Measurements from ENCODE around the gene DNAJC18. TPM values are rescaled to one million over a fixed set of nuclear protein-coding genes. Genes with fewer than 3 reads are reported as not detected.

Gene DNAJC18
- total and polyA plus RNA-seq, 12 donors = 3.4 to 21.1 (median 13.7) TPM

DNA sequence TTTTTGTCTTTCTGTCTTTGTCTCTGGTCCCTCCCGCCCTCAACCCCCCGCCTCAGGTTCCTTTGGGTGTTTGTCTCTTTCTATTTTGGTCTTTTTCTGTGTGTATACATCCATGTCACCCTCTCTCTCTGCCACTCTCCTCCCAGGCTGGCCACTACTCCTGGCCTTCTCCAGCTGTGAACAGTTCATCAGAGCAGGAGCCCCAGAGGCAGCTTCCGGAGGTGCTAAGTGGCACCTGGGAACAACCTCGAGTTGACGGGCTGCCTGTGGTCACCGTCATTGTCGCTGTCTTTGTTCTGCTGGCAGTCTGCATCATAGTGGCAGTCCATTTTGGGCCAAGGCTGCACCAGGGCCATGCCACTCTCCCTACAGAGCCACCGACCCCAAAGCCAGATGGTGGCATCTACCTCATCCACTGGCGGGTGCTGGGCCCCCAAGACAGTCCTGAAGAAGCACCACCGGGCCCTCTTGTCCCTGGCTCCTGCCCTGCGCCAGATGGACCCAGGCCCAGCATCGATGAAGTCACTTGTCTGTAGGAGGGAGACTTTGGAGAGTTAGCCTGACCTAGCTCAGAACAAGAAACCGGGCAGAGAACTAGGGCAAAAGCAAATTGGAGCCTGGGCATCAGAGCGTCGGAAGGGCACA, 33.2 kb upstream of the DNAJC18 start:
- intact Hi-C loops (cut with DNase I) = no loop called here
- DNase-seq (no peak), ATAC-seq (no peak)
- Histone ChIP-seq H3K36me3 (peaks cover 0 to 31% (median 14%) of the 10 kb centered on the region in 9 donors), H3K9me3 (no peaks in the 10 kb centered on the region), H3K4me1 (peaks cover 2 to 56% (median 38%) of the 10 kb centered on the region in 9 donors), H3K27me3 (no peaks in the 10 kb centered on the region), H3K4me3 (no peak overlapping the region), H3K27ac (peak overlapping the region in 8 of 10 donors; percentile 45 to 84 (median 74))
- WGBS, 2 donors = 84 to 87% methylated on average over 15 of the region's 15 CpGs
- TF ChIP-seq, protein P1, sequence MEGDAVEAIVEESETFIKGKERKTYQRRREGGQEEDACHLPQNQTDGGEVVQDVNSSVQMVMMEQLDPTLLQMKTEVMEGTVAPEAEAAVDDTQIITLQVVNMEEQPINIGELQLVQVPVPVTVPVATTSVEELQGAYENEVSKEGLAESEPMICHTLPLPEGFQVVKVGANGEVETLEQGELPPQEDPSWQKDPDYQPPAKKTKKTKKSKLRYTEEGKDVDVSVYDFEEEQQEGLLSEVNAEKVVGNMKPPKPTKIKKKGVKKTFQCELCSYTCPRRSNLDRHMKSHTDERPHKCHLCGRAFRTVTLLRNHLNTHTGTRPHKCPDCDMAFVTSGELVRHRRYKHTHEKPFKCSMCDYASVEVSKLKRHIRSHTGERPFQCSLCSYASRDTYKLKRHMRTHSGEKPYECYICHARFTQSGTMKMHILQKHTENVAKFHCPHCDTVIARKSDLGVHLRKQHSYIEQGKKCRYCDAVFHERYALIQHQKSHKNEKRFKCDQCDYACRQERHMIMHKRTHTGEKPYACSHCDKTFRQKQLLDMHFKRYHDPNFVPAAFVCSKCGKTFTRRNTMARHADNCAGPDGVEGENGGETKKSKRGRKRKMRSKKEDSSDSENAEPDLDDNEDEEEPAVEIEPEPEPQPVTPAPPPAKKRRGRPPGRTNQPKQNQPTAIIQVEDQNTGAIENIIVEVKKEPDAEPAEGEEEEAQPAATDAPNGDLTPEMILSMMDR (IDR thresholded peaks at IDR 0.05) = no peak

DNA sequence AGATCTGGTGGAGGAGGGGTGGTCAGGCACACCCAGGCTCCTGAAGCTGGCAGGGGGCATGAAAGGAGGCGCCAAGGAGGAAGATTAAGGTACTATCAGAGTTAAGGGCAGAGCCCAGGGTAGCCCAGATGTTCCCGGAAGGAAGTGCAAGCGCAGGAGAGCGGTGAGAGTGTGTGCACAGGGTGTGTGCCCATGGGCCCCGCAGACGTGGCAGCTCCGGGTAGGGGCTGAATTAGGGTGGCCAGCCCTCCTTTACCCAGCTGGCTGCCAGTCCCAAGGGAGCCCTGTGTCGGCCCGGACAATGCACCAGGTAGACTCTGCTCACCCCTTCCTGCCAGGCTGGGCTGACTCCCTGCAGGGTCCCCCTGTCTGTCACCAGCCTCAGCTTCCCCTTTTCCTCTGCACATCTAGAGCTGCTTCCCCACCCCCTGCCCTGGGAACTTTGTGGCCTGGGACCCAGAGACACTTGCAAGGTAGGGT, 31.5 kb upstream of the DNAJC18 start, which contains the start of gene SMIM33:
SMIM33 (plus strand) TSS at position 184 of the 480 bp plus-strand sequence; CDS start at position 302, 118 bp downstream.
- Histone ChIP-seq H3K36me3 (peaks cover 0 to 15% (median 1%) of the 10 kb centered on the region in 9 donors), H3K4me1 (peaks cover 2 to 50% (median 34%) of the 10 kb centered on the region in 9 donors), H3K27ac (peak within 1 kb of the TSS in 2 of 10 donors; percentile 26 to 73), H3K27me3 (no peaks in the 10 kb centered on the region), H3K9me3 (no peaks in the 10 kb centered on the region), H3K4me3 (peak within 1 kb of the TSS in 1 of 10 donors; percentile 20)
- 58% methylated on average over 9 of the region's 9 CpGs for WGBS, 2 donors
- ATAC-seq = peak in 2 of 8 donors; percentile 15 to 32
- intact Hi-C loops (cut with DNase I) = no loop called here
- DNase-seq = no peak
- TF ChIP-seq, protein P1 (IDR thresholded peaks at IDR 0.05) = no peak

DNA sequence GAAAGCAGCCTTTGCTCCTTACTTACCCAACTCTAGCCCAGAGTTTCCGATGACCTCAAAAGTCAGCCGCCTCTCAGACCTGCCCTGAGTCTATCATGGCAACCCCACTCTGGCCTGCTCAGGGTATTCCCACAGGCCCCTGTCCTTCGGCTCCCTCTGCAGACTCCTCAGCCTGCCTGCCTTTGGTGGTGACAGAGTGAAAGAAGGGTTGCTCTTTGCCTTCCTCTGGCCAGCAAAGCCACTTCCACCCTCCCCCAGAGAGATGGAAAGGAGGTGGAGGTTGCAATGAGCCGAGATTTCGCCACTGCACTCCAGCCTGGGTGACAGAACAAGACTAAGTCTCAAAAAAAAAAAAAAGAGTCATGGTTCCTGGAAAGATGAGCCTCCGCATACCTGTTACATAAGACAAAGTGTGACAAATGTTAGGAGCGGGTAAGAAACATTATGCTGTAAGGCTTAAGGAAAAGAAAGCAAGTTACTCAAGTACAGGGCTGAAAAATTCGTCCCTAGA, 29.2 kb upstream of the DNAJC18 start:
- intact Hi-C loops (cut with DNase I) = no loop called here
- no peaks in the 10 kb centered on the region for H3K27me3 ChIP-seq
- no peaks in the 10 kb centered on the region for H3K9me3 ChIP-seq
- no peak overlapping the region for H3K27ac ChIP-seq
- no peak for DNase-seq
- TF ChIP-seq, protein P1 (IDR thresholded peaks at IDR 0.05) = no peak
- no peaks in the 10 kb centered on the region for H3K36me3 ChIP-seq
- WGBS, 2 donors = 82 to 84% methylated on average over 8 of the region's 8 CpGs
- no peak overlapping the region for H3K4me3 ChIP-seq
- ATAC-seq = peak in 1 of 8 donors; percentile 36
- H3K4me1 ChIP-seq = peaks cover 0 to 36% (median 16%) of the 10 kb centered on the region in 9 donors

DNA sequence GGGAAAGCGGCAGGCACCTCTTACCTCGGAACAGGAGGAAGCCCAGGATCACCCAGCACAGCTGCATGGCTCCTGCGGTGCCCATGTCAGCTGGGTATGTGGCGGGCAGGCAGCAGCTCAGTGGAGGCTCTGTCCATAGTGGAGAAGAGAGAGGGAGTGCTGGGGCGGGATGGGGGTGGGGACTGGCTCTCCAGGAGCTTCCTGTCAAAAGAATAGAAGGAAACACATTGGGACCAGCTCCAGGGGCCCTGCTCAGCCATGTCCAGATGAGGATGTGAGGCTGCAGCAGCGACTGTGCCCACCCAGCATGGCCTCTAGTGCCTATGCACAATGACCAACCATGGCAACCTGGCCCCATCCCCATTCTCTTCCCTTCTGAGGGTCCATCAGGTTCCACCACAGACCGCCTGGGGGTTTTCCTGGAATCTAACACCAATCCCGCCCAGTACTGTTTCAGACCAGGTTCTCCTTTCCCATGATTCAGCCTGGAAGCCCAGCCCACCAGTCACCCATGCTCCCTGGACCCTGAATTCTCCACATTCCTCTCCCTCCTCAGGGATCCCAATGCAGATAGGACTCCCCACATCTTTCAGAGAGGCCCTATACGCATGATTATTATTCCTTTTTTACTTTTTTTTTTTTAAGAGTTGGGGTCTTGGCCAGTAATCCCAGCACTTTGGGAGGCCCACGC, 23.4 kb upstream of the DNAJC18 start, which contains the start of gene ECSCR:
ECSCR (minus strand) TSS at position 158 of the 691 bp plus-strand sequence; CDS start at position 85, 73 bp downstream.
- WGBS, 2 donors = 54 to 67% methylated on average over 10 of the region's 10 CpGs
- Histone ChIP-seq H3K36me3 (peaks cover 0 to 4% (median 0%) of the 10 kb centered on the region in 9 donors), H3K27ac (peak within 1 kb of the TSS; percentile 69 to 96 (median 88)), H3K27me3 (no peaks in the 10 kb centered on the region), H3K4me1 (peaks cover 0 to 46% (median 26%) of the 10 kb centered on the region in 9 donors), H3K4me3 (peak within 1 kb of the TSS; percentile 30 to 68 (median 57)), H3K9me3 (no peaks in the 10 kb centered on the region)
- TF ChIP-seq, protein P1 (IDR thresholded peaks at IDR 0.05) = no peak
- ATAC-seq (peak; percentile 67 to 91 (median 82)), DNase-seq (peak; percentile 56 to 79)
- intact Hi-C loops (cut with DNase I) = no loop called here
